SK-N-MC (cell line): ENCODE data around the gene CABLES2.

Source experiments
- EZH2 ChIP-seq: fragments of 200-600 bp; sonication (generic); IDR thresholded peaks from one replicate; pipeline ENCODE4 v1.6.1; 2017; ENCODE audit warnings: antibody characterized with exemption
- FOXP2 ChIP-seq: optimal IDR thresholded peaks from 2 replicates; pipeline ENCODE3; 2011; ENCODE audit warnings: mild to moderate bottlenecking, moderate library complexity; ENCODE audit not compliant: insufficient read depth; ENCODE audit errors: extremely low read length, control extremely low read depth
- POLR2AphosphoS5 ChIP-seq: IDR thresholded peaks from 2 replicates; pipeline ENCODE4 v1.6.1; 2012; ENCODE audit warnings: mild to moderate bottlenecking, low read depth, low read length, borderline replicate concordance

DNA sequence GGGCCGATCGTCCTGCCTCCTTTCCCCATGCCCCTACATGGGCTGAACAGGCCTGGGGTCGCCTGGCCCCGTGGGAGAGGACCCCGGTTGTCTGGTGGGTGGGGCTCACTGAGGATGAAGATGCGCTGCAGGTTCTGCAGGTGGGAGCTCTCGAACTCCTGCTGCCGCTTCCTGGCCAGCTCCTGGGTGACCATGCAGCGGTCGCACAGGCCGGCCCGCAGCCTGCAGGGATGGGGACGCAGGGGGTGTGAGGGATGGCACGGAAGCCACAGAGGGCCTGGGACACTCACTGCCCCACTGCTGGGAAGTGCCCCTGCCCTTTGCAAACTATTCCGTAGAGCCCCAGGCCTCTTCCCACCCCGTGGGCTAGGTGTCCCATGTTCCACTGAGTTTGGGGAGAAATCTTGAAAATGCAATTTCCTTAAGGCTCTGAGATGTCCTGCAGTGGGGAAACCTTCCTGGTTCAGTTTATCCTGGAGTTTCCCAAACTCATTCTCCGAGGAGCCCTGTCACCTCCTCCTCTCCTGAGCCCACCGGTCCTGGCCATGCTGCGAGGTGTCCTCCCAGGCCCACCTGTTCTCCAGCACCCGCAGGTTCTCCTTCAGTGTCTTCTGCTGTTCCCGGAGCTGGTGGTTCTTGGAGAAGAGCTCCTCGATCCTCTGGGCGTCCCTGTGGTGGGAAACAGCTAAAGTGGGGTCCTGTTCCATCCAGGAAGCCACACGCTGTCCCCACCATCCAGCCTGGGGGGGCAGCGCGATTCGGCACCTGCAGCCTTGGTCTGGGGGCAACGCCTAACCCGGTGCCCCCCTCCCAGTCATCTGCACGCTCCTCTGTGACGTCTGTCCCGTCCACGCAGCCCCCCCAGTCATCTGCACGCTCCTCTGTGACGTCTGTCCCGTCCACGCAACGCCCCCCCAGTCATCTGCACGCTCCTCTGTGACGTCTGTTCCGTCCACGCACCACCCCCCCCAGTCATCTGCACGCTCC, 9.9 kb upstream of the CABLES2 start:
- TF ChIP-seq POLR2AphosphoS5 (no peak), EZH2 (no peak), FOXP2 (no peak)
